ENCODE data around the gene AJAP1. TPM values are rescaled to one million over a fixed set of nuclear protein-coding genes. Genes with fewer than 3 reads are reported as not detected.

Gene AJAP1
- total RNA-seq, 1 experiment from 2014 or later: not detected

DNA sequence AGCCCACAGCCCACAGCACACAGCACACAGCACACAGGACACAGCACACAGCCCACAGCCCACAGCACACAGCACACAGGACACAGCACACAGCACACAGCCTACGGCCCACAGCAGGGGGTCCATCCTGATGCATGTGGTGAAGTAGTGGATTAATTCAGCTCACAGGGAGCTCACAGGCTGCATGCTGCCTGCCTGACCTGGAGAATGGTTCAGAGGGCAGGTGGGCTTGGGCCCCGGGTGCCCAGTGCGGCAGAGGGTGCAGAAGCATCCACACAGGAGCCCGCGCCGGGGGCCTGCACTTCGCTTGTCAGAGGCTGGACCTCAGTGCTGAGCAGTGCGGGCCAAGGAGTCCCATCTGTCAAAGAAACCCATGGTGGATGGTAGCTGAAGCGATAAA is 21.1 kb upstream of the AJAP1 start:
- no TSS peak for BruUV-seq (replicated peaks)
- TF ChIP-seq POLR2AphosphoS5 (IDR thresholded peaks at IDR 0.05; ENCODE audit: low read depth, low read length) (no peak), TCF7L2 (IDR thresholded peaks at IDR 0.05; ENCODE audit: low read depth, low read length) (no peak)
- TF ChIP-seq, protein P1, sequence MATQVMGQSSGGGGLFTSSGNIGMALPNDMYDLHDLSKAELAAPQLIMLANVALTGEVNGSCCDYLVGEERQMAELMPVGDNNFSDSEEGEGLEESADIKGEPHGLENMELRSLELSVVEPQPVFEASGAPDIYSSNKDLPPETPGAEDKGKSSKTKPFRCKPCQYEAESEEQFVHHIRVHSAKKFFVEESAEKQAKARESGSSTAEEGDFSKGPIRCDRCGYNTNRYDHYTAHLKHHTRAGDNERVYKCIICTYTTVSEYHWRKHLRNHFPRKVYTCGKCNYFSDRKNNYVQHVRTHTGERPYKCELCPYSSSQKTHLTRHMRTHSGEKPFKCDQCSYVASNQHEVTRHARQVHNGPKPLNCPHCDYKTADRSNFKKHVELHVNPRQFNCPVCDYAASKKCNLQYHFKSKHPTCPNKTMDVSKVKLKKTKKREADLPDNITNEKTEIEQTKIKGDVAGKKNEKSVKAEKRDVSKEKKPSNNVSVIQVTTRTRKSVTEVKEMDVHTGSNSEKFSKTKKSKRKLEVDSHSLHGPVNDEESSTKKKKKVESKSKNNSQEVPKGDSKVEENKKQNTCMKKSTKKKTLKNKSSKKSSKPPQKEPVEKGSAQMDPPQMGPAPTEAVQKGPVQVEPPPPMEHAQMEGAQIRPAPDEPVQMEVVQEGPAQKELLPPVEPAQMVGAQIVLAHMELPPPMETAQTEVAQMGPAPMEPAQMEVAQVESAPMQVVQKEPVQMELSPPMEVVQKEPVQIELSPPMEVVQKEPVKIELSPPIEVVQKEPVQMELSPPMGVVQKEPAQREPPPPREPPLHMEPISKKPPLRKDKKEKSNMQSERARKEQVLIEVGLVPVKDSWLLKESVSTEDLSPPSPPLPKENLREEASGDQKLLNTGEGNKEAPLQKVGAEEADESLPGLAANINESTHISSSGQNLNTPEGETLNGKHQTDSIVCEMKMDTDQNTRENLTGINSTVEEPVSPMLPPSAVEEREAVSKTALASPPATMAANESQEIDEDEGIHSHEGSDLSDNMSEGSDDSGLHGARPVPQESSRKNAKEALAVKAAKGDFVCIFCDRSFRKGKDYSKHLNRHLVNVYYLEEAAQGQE (IDR thresholded peaks at IDR 0.05; ENCODE audit: insufficient read depth in 1 of 2, low read depth in 2 of 2, low read length in 1 of 2): no peak

DNA sequence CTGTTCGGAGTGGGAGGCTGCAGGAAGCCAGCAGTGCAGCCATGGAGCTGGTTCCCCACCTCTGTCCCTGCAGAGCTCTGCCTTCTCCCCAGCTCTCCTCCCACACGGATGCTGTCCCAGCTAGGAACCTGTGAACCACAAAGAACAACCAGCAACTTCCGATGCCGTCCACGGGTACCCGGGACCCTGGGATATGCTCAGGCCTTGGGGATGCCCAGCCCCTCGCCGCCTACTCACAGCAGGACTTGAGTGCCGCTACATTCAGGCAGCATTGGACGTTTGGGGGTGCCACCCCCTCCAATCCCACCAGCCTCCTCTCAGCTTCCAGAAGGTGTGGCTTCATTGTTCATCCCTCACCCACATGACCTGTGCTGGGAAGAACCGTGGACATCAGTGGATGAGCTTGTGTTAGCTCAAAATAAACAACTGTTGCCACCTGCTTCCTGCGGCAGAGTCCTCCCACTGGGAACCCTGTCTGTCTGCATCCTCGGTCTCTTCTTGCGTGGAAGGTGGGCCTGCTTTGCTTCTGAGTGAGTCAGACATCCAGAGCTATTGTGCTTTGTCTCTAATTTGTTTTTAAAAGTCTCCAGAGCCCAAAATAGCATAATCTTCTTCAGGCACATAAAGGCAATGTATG is 20.1 kb upstream of the AJAP1 start:
- DNase-seq (ENCODE audit: low read depth, low spot score) (no peak), ATAC-seq (no peak)
- TF ChIP-seq TCF7L2 (IDR thresholded peaks at IDR 0.05; ENCODE audit: low read depth, low read length): no peak
- no peak for TF ChIP-seq SIN3A (IDR thresholded peaks at IDR 0.05; ENCODE audit: borderline replicate concordance, insufficient read depth, low read depth, low read length)
- TF ChIP-seq, protein P2, sequence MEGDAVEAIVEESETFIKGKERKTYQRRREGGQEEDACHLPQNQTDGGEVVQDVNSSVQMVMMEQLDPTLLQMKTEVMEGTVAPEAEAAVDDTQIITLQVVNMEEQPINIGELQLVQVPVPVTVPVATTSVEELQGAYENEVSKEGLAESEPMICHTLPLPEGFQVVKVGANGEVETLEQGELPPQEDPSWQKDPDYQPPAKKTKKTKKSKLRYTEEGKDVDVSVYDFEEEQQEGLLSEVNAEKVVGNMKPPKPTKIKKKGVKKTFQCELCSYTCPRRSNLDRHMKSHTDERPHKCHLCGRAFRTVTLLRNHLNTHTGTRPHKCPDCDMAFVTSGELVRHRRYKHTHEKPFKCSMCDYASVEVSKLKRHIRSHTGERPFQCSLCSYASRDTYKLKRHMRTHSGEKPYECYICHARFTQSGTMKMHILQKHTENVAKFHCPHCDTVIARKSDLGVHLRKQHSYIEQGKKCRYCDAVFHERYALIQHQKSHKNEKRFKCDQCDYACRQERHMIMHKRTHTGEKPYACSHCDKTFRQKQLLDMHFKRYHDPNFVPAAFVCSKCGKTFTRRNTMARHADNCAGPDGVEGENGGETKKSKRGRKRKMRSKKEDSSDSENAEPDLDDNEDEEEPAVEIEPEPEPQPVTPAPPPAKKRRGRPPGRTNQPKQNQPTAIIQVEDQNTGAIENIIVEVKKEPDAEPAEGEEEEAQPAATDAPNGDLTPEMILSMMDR (IDR thresholded peaks at IDR 0.05): no peak
- no peak for TF ChIP-seq POLR2AphosphoS5 (IDR thresholded peaks at IDR 0.05; ENCODE audit: low read depth, low read length)
- TF ChIP-seq, protein P1 (IDR thresholded peaks at IDR 0.05; ENCODE audit: insufficient read depth in 1 of 2, low read depth in 2 of 2, low read length in 1 of 2): no peak
- no peaks in the 10 kb centered on the region for H3K27me3 ChIP-seq (ENCODE audit: control insufficient read depth, insufficient read depth, low read length)
- ChIA-PET CTCF (no interaction called here), POLR2A (no interaction called here)
- in situ Hi-C loops (cut with HindIII; ENCODE audit: low pct_unique_long_range_greater_than_20kb, low sequenced_read_pairs) (no loop called here), intact Hi-C loops (cut with micrococcal nuclease; ENCODE audit: unreplicated experiment) (no loop called here)
- no peaks in the 10 kb centered on the region for H3K36me3 ChIP-seq (ENCODE audit: control insufficient read depth, insufficient read depth, low read length)
- no peak overlapping the region for H3K27ac ChIP-seq (ENCODE audit: low read length)
- H3K4me3 ChIP-seq (ENCODE audit: low read depth in 2 of 2, low read length in 2 of 2): no peak overlapping the region
- no peaks in the 10 kb centered on the region for H3K9me3 ChIP-seq (ENCODE audit: control insufficient read depth, insufficient read depth, low read depth, low read length)
- no TSS peak for BruUV-seq (replicated peaks)
- no peaks in the 10 kb centered on the region for H3K4me1 ChIP-seq (ENCODE audit: control insufficient read depth, insufficient read depth, low read length)

More for the DNA sequence above, 21.1 kb upstream of the AJAP1 start:
- no peak for DNase-seq (ENCODE audit: low read depth, low spot score)
- intact Hi-C loops (cut with micrococcal nuclease; ENCODE audit: unreplicated experiment): no loop called here
- H3K27ac ChIP-seq (ENCODE audit: low read length): no peak overlapping the region
- H3K4me3 ChIP-seq (ENCODE audit: low read depth in 2 of 2, low read length in 2 of 2): no peak overlapping the region
- H3K9me3 ChIP-seq (ENCODE audit: control insufficient read depth, insufficient read depth, low read depth, low read length): no peaks in the 10 kb centered on the region
- POLR2A ChIA-PET: no interaction called here
- H3K4me1 ChIP-seq (ENCODE audit: control insufficient read depth, insufficient read depth, low read length): no peaks in the 10 kb centered on the region
- CTCF ChIA-PET: no interaction called here
- H3K27me3 ChIP-seq (ENCODE audit: control insufficient read depth, insufficient read depth, low read length): no peaks in the 10 kb centered on the region
- no peaks in the 10 kb centered on the region for H3K36me3 ChIP-seq (ENCODE audit: control insufficient read depth, insufficient read depth, low read length)
- ATAC-seq: no peak
- in situ Hi-C loops (cut with HindIII; ENCODE audit: low pct_unique_long_range_greater_than_20kb, low sequenced_read_pairs): no loop called here

Data from Panc1 (cell line).